Stimulated activated naive CD4-positive, alpha-beta T cell treated with Interleukin-2 at 50 U/mL for 16 hours (primary cell): ENCODE results near the gene XYLT1.

Source experiments
- DNase-seq: peaks from one replicate; lab custom pipeline; 2025; lab: John Stamatoyannopoulos, UW

XYLT1 gene

DNA sequence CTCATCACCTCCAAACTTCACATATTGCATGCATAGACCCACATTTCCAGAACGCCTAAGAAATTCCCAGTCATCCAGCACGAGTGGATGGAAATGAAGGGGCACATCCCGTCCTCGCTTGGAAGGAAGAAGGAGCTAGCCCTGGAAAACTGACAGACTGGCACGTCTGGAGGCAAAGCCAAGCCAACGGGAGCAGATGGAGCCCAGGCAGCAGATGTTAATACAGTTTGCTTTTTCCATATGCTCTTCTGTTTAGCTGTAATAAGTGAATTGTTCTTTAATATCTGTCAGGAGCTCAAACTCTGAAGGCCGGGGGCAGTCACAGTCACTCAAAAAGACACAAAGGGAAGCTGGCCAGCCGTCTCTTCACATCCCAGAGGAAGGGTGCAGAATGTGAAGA lies 187.7 kb downstream of the XYLT1 start:
- no peak for DNase-seq

DNA sequence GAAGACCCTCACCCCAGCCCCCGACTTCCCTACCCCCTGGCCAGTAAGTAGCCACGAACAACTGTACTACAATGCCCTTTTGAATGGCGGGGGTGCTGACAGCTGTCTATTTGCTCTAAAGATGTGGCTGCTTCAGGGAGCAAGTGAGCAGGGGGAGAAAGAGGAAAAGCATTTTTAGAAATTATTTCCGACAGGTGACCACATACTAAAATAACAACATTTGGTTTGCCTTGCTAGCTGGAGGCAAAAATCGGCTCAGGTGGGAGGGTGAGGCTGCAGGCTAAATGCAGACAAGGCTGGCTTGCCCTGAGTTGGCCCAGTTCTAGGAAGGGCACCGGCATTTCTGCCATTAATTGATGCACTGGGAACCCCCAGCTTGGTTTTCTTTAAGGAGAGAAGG lies 188.5 kb downstream of the XYLT1 start:
- DNase-seq: no peak

DNA sequence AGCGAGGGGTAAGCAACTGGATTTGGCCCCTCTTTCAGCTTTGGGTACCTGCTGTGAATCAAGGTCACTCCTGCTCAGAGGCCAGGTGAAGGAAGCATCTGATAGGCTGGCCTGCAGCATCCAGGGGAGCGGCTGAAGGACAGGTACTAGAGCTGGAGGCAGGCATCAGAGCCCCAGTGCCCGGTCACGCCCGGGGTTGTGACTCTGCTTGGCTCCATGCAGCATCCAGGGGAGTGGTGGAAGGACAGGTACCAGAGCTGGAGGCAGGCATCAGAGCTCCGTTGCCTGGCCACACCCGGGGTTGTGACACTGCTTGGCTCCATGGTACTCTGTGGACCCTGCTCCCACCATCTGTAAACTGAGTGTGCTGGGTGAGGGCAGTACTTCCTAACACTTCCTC lies 189.7 kb downstream of the XYLT1 start:
- no peak for DNase-seq

DNA sequence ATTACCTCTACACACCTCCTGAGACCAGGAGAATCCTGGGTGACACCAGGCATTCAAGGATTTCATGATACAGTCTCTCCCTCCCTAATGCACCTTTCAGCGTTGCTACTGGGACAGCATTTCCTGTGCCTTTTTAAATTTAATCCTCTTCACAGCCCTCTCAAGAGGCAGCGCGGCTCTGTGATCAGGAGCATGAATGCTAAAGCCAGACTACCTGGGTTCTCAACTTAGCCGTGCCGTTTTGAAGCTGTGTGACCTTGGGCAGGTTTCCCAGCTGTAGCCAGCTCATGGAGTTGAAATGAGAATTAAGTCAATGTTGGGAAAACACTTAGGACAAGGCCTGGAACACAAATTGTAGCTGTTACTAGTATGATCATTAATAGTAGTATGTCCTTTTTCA lies 191.8 kb downstream of the XYLT1 start:
- no peak for DNase-seq

DNA sequence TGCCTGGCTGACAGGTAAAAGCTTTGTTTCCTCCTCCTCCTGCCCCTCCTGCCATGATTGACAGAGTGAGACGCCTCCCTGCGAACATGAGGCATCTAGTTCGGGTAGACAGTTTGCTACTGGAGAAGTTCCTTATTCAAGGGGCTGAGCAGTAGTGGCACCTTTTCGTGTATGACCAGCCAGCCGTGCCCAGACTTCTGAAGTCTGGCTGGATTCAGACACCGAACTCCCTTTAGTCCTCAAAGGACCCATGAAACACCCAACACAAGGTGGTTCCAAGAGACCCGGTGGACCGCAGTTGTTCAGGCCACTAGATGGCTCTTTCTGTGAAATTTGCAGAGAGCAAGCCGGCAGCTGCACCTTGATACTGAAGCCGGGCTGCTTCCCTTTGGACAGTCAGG lies 192.8 kb downstream of the XYLT1 start:
- DNase-seq: no peak

DNA sequence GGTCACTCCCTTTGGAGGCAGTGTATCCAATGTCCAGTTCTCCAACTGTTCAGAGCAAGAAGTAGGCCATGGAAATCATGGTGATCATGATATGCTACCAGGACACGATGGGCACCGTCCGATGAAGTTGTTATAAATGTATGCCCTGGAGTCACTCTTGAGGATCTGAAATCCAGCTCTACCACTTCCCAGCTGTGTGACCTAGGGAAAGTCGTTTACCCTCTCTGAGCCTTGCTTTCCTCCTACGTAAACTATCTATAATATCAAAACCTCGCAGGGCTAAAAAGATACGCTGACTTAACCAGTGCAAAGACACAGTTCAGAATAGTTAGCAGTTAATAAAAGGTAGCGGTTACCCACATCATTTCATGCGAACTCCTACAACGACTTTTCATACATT lies 194.2 kb downstream of the XYLT1 start:
- DNase-seq: no peak

DNA sequence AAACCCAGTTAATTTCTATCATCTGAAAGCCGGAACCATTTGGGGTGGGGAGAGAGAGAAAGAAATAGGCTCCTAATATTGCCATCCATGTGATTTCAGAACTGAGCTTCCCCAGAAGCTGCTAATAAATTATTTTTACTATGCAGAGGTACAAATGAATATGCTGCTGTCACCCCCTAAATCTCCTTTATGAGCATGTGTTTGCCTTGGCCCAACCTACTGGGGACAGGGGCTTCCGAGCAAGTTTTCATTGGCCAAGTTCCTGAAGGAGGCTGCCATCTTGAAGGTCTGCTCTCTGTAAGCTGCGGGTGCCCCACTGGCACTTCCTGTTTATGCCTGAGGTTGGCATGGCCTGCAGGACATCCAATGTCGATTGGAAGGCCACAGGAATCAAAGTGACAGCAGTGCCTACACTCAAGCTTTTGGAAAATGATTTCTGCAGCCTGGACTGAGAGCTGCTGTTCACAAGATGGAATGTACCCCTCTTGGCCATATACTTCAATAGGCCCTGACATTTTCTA lies 194.7 kb downstream of the XYLT1 start:
- DNase-seq: no peak

DNA sequence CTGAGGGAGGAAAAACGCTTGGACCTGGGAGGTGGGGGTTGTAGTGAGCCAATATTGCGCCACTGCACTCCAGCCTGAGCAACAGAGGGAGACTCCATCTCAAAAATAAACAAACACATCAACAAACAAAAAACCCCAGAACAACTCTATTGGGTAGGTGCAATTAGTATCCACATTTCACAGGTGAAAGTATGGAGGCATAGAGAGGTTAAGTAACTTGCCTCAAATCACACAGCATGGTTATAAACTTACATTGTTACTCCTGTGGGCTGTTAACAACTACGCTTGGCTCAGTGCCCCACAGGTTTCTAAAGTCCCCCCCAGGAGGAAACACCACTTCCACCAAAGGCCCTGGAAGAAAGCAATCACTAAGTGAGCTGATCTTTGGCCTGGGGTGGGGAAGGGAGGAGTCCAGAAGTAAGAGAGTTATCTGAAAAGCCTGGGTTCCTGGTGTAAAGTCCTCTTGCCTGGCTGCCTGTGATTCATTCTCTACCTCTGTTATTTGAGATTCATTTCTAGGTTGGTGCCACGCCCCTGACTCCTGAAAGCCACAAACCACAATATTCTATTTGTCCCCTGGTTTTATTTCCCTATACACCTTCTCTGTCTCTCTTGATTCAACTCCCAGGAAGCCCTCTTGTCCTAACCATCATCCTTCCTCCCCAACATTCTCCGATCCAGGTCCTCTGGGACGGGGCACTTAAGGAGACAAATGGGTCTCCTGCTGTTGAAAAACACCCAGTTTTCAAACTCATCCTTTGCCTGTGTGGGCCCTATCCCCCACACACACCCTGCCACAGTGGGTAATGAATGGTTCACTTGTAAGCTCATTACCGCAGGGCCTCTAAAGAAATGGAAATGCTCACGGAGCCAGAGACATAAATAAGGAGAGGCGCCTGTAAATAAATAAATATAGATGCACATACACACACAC lies 195.4 kb downstream of the XYLT1 start:
- no peak for DNase-seq

DNA sequence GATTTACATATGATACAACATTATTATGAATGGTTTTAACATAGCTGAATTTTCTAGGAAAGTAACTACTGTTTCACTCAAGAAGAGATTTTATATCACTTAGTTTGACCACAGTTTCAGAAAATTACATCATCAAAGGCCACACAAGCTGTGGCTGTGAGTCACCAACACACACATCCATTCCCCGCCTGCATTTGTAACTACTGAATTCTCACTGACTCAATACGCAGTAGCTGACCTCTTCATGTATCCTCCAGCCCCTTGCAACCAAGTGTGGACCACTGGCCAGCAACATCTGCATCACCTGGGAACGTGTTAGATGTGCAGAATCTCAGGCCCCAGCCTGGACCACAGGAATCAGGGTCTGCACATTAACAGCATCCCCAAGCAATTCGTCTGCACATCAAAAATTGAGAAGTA lies 197.6 kb downstream of the XYLT1 start:
- DNase-seq: peak; percentile 29

DNA sequence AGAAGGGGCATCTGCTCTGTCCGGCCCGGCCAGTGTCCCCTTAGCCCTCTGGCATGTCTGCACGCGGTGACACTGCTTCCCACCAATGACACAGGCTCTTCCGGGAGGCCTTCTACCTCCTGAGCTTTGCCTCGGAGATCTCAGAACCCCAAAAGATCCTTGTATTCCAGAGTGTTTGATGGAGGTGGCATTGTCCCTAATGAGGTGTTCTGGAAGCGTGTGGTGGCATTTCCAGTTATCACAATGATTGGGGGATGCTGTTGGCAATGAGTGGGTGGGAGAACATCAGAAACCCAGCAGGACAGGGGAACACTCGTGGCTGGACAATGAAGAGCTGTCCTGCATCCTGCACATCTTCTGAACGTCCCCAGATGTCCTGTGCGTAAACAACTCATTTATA lies 198.0 kb downstream of the XYLT1 start:
- DNase-seq: no peak

DNA sequence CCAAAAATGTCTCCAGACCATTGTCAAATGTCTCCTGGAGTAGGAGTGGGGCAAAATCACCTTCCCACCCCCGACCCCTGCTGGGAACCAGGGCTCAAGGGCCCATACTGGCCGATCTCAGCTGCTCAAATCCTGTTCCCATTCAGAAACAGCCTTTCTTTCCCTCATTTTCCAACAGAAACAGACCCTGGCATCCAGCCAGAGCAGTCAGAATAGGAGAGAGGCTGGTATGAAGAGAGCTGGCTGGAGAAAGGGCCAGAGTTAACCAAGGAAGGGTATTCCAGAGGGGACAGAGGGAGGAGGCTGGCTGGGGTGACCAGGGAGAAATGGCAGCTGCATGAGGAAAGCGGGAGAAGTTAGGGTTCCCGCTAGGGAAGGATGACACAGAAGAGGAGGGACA lies 199.1 kb downstream of the XYLT1 start:
- no peak for DNase-seq

DNA sequence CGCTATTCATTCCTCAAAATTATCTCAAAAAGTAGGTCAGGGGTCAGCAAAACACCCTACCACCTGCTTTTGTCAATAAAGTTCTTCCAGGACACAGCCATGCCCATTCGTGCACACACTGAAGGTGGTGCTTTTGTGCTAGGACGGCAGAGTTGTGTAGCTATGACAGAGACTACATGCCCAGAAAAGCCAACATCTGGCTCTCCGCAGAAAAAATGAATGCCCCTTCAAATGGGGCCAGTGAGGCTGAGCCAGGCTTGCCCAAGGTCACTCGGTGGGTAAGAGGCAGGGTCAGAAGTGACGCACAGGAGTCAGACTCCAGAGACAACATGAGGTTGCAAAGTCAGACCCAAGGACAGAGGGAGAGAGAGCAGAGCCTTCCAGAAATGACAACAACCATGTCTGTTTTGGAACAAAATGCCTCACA lies 200.1 kb downstream of the XYLT1 start:
- DNase-seq: no peak

DNA sequence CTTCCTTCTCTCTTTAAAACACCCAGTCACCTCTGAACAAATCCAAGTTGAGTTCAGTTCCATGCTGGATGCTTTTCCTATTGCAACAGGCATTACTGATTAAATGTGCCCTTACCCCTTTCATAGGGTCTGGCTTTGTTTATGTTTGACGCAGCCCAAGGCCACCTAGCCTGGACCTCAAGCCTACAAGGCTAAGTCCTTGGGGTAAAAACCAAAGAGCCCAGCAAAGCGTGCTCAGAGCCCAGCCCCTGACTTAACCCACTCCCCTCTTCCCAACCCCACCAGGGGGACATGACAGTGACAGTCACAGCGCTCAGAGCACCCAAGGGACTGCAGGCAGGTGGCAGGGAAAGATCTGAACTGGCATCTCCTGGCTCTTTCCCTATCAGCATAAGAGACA lies 200.6 kb downstream of the XYLT1 start:
- DNase-seq: no peak

DNA sequence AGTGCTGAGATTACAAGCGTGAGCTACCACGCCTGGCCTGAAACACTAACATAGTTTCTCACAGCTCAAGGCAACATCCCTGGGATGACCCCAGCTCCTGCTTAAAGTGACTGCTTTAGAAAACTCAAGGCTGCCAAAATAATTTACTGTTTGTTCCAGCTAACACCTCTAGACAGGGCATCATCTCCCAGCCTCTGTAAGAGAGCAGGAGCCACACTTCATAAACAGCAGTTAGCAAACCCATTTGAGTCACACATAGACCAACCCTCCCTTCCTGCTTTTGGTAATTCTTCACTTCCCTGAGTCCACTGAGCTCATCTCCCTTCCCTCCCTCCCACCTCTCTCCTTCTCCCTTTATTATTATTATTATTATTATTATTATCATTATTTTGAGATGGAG lies 201.3 kb downstream of the XYLT1 start:
- DNase-seq: no peak

DNA sequence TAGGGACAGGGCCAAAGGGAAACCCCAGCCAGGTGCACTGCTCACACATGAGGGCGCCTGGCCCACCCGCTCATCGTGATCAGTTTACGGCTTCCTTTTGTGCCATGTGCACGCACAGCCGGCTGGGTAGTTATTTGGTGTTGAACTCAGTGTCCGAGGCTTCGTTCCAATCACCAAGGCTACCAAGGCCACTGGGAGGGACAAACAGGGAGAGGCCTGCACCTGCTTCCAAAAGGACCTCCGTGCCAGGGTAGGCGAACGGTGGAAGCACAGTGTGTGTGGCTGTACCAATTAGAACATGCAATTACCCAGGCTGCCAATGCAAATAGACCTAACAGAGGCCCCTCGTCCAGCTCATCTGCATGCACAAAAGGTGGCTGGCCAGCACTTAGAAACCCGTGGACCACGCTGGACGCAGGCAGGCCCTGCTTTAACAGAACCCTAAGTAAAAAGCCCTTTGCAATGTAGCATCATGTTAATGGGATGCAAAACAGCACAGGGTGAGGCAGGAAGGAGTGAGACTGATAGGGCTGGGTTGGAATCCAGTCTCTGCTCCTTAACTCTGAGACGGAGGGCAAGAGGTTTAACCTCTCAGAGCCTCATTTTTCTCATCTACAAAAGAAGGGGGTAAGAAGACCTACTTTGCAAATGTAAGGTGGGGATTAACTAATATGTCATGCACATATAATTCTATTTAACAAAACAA lies 204.0 kb downstream of the XYLT1 start:
- no peak for DNase-seq

DNA sequence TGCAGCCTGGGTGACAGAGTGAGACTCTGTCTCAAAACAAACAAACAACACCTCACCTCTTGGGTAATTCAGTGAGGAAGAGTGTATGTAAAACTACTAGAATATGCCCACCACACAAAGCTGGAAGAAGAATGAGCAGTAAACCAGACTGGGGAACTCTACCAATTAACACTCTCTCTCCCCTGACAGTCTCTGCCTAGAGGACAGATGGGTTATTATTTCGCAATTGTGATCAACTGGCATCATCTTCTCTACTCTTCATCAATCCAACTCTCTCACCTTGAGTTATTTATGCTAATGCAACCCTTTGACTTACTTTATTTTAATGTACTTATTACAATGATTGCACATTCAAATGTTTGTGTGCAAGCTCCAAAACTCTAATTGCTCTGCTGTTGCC lies 205.6 kb downstream of the XYLT1 start:
- DNase-seq: no peak

DNA sequence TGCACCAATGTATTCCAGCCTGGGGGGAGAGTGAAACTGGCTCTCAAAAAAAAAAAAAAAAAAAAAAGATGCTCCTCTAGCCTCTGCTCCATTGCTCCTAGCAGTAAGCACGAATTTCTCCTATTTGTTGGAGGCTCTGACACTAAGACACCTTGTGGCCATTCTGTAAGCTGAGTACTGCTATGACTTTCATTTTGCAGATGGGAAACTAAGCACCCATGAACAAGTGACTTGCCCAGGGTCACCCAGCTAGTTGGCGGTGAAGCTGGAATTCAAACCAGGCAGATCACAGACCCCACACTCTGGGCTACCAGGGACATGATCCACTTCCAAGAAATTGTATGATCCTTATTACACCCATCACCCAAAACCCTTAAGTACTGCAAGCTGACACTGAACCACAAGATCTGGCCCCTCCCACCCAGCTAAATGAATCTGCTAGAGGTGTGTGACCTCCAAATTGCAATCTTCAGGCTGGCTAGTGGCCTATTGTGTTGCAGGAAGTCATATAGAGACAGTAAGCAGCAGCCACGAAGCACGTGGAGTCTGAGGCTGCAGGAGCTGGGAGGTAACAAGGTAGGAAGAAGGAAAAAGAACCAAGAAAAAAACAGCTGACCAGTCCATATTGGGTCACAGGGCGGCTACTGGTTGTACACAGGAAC lies 209.4 kb downstream of the XYLT1 start:
- no peak for DNase-seq

DNA sequence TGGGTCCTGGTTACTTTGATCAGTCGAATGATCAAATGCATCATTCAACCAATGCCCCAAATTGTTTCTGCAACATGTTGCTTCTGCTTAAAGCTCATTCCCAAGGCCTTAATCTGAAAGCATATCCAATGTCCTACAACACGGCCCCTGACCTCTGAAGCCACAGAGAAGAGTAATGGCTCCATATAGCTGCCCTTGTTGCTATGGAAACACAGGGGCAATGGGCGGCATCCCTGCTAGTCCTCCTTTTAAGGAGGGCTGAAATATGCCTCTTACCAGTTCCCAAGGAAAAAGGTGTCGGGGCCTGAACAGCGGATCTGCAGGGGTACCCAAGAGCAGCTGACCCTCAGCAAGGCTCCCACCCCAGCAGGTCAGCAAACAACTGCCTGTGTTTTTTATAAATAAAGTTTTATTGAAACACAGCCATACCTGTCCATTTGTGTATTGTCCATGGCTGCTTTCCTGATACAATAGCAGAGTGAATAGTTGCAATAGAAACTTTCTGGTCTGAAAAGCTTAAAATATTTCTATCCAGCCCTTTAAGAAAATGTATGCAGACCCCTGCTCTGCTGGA lies 210.4 kb downstream of the XYLT1 start:
- no peak for DNase-seq

DNA sequence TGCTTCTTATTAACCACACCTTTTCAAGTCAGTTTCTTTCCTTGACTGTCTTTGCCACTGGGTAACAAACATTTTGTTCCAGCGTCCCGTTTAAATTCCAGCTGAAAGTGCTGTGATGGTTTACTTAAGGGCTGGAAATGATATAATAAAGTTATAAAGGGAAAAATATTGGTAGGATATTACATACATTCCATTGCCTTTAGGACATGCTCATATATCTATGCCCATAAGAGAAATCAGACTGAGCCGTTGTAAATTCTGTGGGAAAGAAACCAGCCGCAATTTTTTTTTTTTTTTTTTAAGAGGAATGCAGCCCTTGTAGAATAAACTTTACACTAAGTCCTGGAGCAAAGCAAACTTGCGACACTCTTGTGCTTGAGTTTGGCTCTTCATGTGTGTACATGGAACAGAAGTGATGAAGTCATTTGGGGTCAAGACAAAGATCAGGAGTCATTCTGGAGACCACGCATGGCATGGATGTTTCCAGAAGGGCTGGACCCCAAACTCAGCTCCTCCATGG lies 210.9 kb downstream of the XYLT1 start:
- no peak for DNase-seq

DNA sequence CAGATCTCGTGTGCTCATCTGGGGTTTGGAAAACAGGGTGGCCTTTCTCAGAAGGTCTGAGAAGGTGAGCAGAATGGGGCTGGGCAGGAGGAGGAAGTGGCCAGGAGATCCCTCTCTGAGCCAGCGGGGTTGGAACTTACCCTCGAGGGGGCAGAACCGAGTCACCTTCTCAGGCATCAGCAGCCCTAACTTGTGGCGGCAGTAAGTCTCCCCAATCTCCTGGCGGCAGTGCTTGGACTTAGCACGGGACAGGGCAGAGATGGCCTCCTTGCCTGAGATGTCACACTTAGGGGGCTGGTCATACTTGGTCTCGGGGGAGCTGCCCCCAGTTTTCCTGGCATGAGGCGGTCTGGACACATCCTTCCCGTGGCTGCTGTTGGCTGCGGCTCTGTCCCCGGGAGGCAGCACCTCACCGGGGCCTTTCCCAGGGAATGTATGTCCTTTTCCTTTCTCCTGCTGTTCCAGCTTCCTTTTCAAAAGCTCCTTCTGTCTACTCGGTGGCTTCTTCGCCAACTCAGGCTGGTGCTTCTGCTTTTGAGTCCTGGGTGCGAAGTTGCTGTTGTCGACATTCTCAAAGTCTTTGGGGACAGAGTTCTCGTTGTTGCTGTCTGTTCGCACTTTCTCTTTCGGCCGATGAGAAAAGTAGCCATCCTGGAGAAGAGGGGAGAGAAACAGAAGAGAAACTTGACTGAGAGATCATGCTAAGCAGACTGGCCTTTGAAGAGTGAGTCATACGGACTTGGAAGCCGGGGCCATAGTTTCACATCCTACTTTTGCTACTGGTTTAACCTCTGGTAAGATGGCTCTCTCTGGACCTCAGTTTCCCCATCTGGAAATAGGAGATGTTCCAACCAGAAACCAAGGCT lies 211.7 kb downstream of the XYLT1 start:
- no peak for DNase-seq

DNA sequence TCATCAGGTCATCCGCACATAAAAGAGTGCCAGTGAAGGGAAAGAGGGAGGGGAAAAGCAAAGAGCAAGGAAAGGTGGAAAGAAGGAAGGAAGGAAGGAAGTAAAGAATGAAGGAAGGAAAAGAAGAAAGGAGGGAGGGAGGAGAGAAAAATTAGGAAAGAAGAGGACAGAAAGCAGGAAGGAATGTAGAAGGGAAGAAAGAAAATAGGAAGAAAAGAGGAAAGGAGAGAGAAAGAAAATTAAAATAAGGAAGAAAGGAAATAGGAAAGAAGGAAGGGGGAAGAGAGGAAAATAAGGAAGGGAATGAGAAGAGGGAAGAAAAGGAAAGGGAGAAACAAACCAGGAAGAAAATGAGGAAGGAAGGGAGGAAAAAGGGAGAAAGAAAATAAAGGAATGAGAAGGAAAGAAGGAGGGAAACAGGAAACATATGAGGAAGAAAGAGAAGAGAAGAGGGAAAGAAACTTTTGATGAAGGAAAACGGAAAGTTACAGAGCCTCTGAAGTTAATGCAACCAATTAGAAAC lies 212.6 kb downstream of the XYLT1 start:
- DNase-seq: no peak
